K562 (cell line): Measurements from ENCODE around the gene AHSG. TPM values are rescaled to one million over a fixed set of nuclear protein-coding genes. Genes with fewer than 3 reads are reported as not detected.

ENCODE experiments used
- ATAC-seq: fragments of 200-7000 bp; cut with Tn5 transposase; 3 replicates; pipeline ENCODE4 v1.9.1; 2020; ENCODE audit warnings: moderate library complexity
- BruUV-seq: library from RNA; stranded (reverse); fragments of 400-500 nt; replicated peaks from 2 replicates; lab custom pipeline; 2021; lab: Mats Ljungman, UMichigan
- CTCF ChIA-PET: fragments of 300-600 bp; formaldehyde crosslinking; extraction: SDS; loops from one replicate; lab custom pipeline; 2021; ENCODE audit warnings: low intra/inter-chr PET ratio; lab: Yijun Ruan, JAX
- POLR2A ChIA-PET: fragments of 300-600, 350-650 bp; sonication (Branson Sonifier 250); formaldehyde crosslinking; extraction: SDS; loops from one replicate; lab custom pipeline; 2021; ENCODE audit warnings: antibody characterized with exemption, inconsistent platforms; lab: Yijun Ruan, JAX
- DNase-seq, 4 experiments: peaks; one replicate each; pipeline versions ENCODE4 v3.0.0 to v3.0.0-alpha.2; 2011 to 2018; ENCODE audit warnings: low spot score in 3 of 4, mixed read lengths in 3 of 4; ENCODE audit errors: extremely low read depth in 1 of 4
- FAIRE-seq: peaks from 2 replicates; lab custom pipeline; 2011; peaks lifted over from hg19 to GRCh38; lab: Jason Lieb, UNC
- H2AFZ ChIP-seq: 2 replicates; pipeline ENCODE4 v1.6.0; 2011; ENCODE audit warnings: low read depth, low read length, control low read depth, inconsistent platforms
- H3K27ac ChIP-seq: fragments of 200-600 bp; 3 replicates; pipeline ENCODE4 v1.8.0; 2011; ENCODE audit warnings: low read depth, mild to moderate bottlenecking, control low read depth, inconsistent platforms, low read length, moderate library complexity, mixed read lengths; ENCODE audit errors: extremely low read depth
- H3K27me3 ChIP-seq, 2 experiments: fragments of 300-600 bp in 1 of 2; 2 replicates in 1 of 2; 3 replicates in 1 of 2; pipeline versions ENCODE4 v1.6.0 to v1.8.0; 2011; ENCODE audit warnings: inconsistent platforms in 2 of 2, low read length in 2 of 2, mild to moderate bottlenecking in 1 of 2, mixed read lengths in 1 of 2, moderate library complexity in 1 of 2; ENCODE audit not compliant: control insufficient read depth in 2 of 2, insufficient read depth in 2 of 2
- H3K36me3 ChIP-seq: fragments of 300-600 bp; 3 replicates; pipeline ENCODE4 v1.8.0; 2011; ENCODE audit warnings: mild to moderate bottlenecking, low read length, inconsistent platforms; ENCODE audit not compliant: control insufficient read depth, insufficient read depth
- H3K4me1 ChIP-seq, 2 experiments: fragments of 200-600 bp in 1 of 2; replicated peaks in 1 of 2; 2 replicates in 1 of 2; 3 replicates in 1 of 2; pipeline versions ENCODE4 v1.5.1 to v1.8.0; 2011; ENCODE audit warnings: inconsistent platforms in 2 of 2, low read length in 2 of 2, mild to moderate bottlenecking in 1 of 2, mixed read lengths in 1 of 2, moderate library complexity in 1 of 2; ENCODE audit not compliant: control insufficient read depth in 2 of 2, insufficient read depth in 2 of 2
- H3K4me2 ChIP-seq: 2 replicates; pipeline ENCODE4 v1.6.1; 2011; ENCODE audit warnings: low read length, control low read depth, inconsistent platforms, mixed read lengths; ENCODE audit not compliant: insufficient read depth
- H3K4me3 ChIP-seq: fragments of 200-600 bp; sonication (generic), shearing (Covaris generic); 2 replicates; pipeline ENCODE4 v1.5.1; 2016; ENCODE audit warnings: control low read depth, inconsistent platforms
- H3K79me2 ChIP-seq: fragments of 200-600 bp; 3 replicates; pipeline ENCODE4 v1.8.0; 2011; ENCODE audit warnings: low read length, inconsistent platforms; ENCODE audit not compliant: control insufficient read depth, insufficient read depth
- H3K9ac ChIP-seq, 2 experiments: 2 replicates each; pipeline versions ENCODE4 v1.6.0 to v1.6.1; 2011; ENCODE audit warnings: low read depth in 2 of 2, low read length in 2 of 2, control low read depth in 1 of 2, inconsistent platforms in 1 of 2, mild to moderate bottlenecking in 1 of 2, mixed read lengths in 1 of 2; ENCODE audit not compliant: insufficient read depth in 1 of 2
- H3K9me1 ChIP-seq: one replicate; pipeline ENCODE4 v1.6.0; 2011; ENCODE audit warnings: inconsistent platforms, mild to moderate bottlenecking, low read length, moderate library complexity; ENCODE audit not compliant: control insufficient read depth, insufficient read depth
- H3K9me3 ChIP-seq: replicated peaks from 2 replicates; pipeline ENCODE4 v1.5.1; 2011; ENCODE audit warnings: low read depth, low read length, inconsistent platforms; ENCODE audit not compliant: control insufficient read depth, insufficient read depth
- H4K20me1 ChIP-seq: replicated peaks from 2 replicates; pipeline ENCODE4 v1.6.1; 2011; ENCODE audit warnings: low read length, inconsistent platforms, mixed read lengths; ENCODE audit not compliant: control insufficient read depth, insufficient read depth
- CEBPB ChIP-seq: fragments of 450-650 bp; IDR thresholded peaks from 2 replicates; pipeline ENCODE4 v1.6.1; 2016; ENCODE audit warnings: missing genetic modification characterization, missing compliant biosample characterization
- FOXA1 ChIP-seq: fragments of 450-650 bp; IDR thresholded peaks from 2 replicates; pipeline ENCODE4 v1.6.1; 2016; ENCODE audit warnings: mild to moderate bottlenecking, borderline replicate concordance
- NRF1 ChIP-seq, 2 experiments: fragments of 450-650 bp; IDR thresholded peaks in 1 of 2; conservative IDR thresholded peaks in 1 of 2; 2 replicates each; pipeline ENCODE4 v1.6.1; 2014; ENCODE audit warnings: mild to moderate bottlenecking in 2 of 2
- SFPQ ChIP-seq: fragments of 200-400 bp; formaldehyde crosslinking; IDR thresholded peaks from 2 replicates; pipeline ENCODE4 v1.6.1; 2017; ENCODE audit warnings: mild to moderate bottlenecking, low read depth, low read length, moderate library complexity
- ZEB2 ChIP-seq: fragments of 450-650 bp; IDR thresholded peaks from 2 replicates; pipeline ENCODE4 v1.6.1; 2016
- ZNF224 ChIP-seq: sonication (generic); formaldehyde crosslinking; IDR thresholded peaks from 2 replicates; pipeline ENCODE4 v1.8.0; 2022; ENCODE audit warnings: mild to moderate bottlenecking, missing genetic modification reagents
- ZNF384 ChIP-seq: IDR thresholded peaks from 2 replicates; pipeline ENCODE4 v1.6.1; 2012; ENCODE audit warnings: low read depth, low read length, improper control_type of control experiment
- WGBS: fragments of 100-300 bp; shearing (Covaris generic); methylation state at CpG from one replicate; pipeline ENCODE4 v1.1.6; 2016; ENCODE audit warnings: low coverage, mixed read lengths; ENCODE audit not compliant: insufficient coverage; ENCODE audit errors: missing lambda C conversion rate; 5-methylcytosine and 5-hydroxymethylcytosine counted together
- in situ Hi-C: fragments of 300-500 bp; cut with MboI; formaldehyde crosslinking; loops from 4 replicates; pipeline ENCODE4 v1.15.0; 2018; ENCODE audit warnings: inconsistent platforms, mixed read lengths
- intact Hi-C: fragments of 100-400 bp; cut with micrococcal nuclease; formaldehyde crosslinking; loops from 2 replicates; pipeline ENCODE4 v1.14.2; 2022
- polyA plus RNA-seq, 8 experiments: library from polyadenylated mRNA; depleted of rRNA in 4 of 8; stranded (reverse) in 5 of 8; unstranded in 3 of 8; fragments of >200 nt; fragmentation: Nextera tagmentation in 2 of 8; fragmentation: Illumina TruSeq in 1 of 8; extraction: Ambion mirVana in 2 of 8; extraction: Trizol in 1 of 8; gene quantifications; 2 replicates each; pipeline versions ENCODE4 v1.2.1 to v1.2.3, GENCODE V29; 2011 to 2014; ENCODE audit warnings: inconsistent platforms in 1 of 8, missing spikeins in 1 of 8
- total RNA-seq, 7 experiments: library from RNA; depleted of rRNA in 6 of 7; stranded (reverse); fragments of >200 nt in 6 of 7; fragmentation: Illumina TruSeq in 2 of 7; extraction: Trizol in 2 of 7; gene quantifications; 2 replicates each; pipeline versions ENCODE4 v1.2.1 to v1.2.3, GENCODE V29; 2011 to 2021; ENCODE audit warnings: low replicate concordance in 1 of 7

The AHSG gene
- total and polyA plus RNA-seq, 9 of the 15 experiments (the other 6 are each of a cell fraction or from before 2014, with no cell fraction given): 0.69 TPM; not detected in 8

GRCh38 chr3:186603159-186603558 lies 9.7 kb upstream of the AHSG start:
- peaks cover 6 to 16% of the 10 kb centered on the region in 2 experiments for H3K4me1 ChIP-seq

More at GRCh38 chr3:186603159-186603558, 9.7 kb upstream of the AHSG start:
- H3K27me3 ChIP-seq: no peaks in the 10 kb centered on the region; a peak in 2 of 5 replicates
- no peak overlapping the region for H3K4me2 ChIP-seq
- FAIRE-seq (no peak), ATAC-seq (no peak), DNase-seq (no peak)
- no TSS peak for BruUV-seq
- WGBS: 44% methylated on average over 7 of the region's 7 CpGs
- no peaks in the 10 kb centered on the region for H4K20me1 ChIP-seq
- POLR2A ChIA-PET: interaction anchor here (1.6 kb wide), 1 partner anchor 180 kb away, joined by 8 read pairs; the partner anchor contains the start of gene EIF4A2
- H3K27ac ChIP-seq: no peak overlapping the region
- in situ Hi-C loops (no loop called here), intact Hi-C loops (no loop called here)
- TF ChIP-seq ZNF224 (CRISPR knock-in tag): no peak
- no peak for TF ChIP-seq FOXA1
- TF ChIP-seq SFPQ: no peak
- no peak for TF ChIP-seq ZNF384
- TF ChIP-seq CEBPB: no peak
- no peak for TF ChIP-seq NRF1 (conservative IDR thresholded peaks at IDR 0.05 in 1 of 2, IDR thresholded peaks at IDR 0.05 in 1 of 2)
- TF ChIP-seq ZEB2: no peak
- CTCF ChIA-PET: no interaction called here
- H3K4me3 ChIP-seq: no peak overlapping the region
- no peaks in the 10 kb centered on the region for H3K36me3 ChIP-seq
- no peaks in the 10 kb centered on the region for H3K79me2 ChIP-seq
- H2AFZ ChIP-seq: no peak overlapping the region
- H3K9me3 ChIP-seq: no peaks in the 10 kb centered on the region
- no peak overlapping the region for H3K9ac ChIP-seq
- no peaks in the 10 kb centered on the region for H3K9me1 ChIP-seq
